GM18861 (cell line): ENCODE data around the gene TMEM238L.

Experiments
- ATAC-seq: cut with Tn5 transposase; IDR thresholded peaks from one replicate; pipeline ENCODE4 v1.9.1; 2021; ENCODE audit not compliant: unreplicated experiment

Gene TMEM238L

DNA sequence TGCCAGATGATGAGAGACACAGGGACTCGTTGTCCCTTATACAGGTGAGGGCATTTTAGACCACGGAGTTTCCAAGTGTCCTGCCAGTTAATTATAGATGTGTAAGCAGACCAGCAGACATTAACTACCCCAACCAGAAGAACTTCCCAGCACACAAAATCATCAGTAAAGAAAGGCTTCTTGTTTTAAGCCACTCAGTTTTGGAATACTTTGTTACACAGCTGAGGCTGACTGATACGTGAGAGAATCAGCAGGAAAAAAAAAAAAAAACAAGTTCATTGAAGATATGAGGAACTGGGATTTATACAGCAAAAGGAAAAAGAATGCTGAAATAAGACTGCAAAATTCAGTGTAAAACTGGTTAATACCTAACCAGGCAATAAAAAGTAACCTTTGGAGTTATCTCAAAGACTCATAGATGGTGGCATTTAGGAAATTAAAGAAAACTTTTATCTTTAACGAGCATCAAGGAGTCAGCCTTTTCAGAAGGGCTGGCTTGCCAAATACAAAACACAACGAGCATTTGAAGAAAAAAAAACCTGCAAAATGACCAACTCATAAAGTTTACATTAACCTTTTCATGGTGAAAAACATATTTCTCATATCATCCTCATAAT is 28.1 kb downstream of the TMEM238L start:
- no peak for ATAC-seq

DNA sequence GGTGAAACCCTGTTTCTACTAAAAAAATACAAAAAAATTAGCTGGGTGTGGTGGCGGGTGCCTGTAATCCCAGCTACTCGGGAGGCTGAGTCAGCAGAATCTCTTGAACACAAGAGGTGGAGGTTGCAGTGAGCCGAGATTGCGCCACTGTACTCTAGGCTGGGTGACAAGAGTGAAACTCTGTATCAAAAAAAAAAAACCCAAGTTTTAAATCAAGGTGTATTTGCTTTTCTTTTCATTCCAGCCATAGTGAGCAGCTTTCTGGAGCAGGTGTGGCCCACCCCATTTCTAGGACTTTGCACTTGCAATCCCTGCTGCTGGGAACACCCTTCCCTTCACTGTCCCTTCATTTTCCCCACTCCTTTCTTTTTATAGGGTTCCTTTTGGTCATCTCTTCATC is 28.8 kb downstream of the TMEM238L start:
- no peak for ATAC-seq

DNA sequence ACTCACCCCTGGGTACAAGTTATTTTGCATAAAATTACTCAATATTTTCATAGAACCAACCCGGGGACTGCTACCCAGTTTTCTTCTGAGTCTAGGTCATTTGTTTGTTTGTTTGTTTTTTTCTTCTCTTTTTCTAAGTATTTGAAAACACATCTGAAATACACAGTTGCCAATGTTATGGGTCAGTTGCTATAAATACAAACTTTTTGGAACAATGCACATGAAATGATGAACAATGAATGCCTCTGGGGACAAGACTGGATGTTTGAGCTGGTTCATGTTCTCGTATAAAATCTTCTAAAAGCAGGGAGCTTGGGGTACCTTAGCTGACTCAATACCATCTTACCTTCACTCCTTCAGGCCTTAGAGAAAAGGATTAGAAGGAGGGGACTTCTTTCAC is 30.5 kb downstream of the TMEM238L start:
- no peak for ATAC-seq

DNA sequence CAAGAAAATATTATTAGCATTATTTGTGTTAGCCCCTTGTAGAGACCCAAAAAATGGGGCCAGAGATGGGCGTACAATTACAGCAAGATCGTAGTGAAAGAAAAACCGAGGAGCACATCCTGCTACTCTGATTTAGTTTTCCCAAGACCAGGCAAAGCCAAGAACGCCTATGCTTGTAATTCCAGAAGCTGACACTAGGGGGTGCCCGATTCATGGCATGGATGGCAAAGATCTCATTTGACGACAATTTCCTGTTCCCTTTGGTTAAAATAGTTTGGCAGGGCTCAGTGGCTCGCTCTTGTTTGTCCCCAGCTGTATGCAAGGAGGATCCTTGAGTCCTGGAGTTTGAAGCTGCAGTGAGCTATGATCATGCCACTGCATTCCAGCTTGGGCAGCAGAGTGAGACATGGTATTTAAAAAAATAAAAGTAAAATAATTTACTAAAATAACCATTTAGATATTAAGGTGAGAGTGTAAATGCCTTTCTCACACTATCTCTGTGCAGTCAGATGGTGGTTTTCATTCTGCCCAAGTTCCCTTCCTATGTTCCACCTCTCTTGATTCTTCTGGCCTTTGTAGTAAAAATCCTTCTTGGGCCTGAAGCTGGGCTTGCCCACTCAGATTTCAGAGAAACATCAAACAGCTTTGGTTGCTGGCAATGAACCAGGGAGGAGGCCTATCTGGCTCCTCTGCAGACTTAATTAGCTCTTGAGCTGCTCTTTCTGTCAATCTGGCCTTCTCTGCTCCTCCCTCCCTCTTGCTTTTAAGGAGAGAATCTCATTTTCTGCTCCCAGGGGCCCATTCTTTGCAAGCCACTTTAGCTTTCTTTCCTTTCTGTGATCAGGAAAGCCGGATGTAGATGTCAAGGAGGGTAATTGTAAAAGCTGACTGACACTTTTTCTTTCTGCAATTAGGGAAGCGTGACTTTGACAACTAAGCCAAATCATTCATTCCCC is 31.2 kb downstream of the TMEM238L start:
- ATAC-seq, result no peak

DNA sequence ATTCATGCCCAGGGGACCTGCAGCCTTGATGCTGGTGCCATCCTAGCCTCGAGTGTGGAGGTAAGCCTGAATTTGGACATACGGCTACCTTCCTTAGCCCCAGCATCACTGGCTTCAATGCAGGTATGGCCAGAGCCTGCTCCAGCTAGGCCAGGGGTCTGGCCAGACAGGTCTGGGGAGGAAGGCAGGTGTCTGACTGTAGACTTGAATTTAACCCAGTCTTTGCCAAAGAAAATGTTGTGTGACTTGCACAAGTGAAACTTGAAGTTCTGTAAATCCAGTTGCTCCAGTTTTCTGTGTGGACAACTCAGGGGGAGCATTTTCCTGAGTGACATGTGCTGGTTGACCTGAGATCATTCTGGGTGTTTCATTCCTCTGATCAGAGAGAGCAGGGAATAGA is 32.8 kb downstream of the TMEM238L start:
- ATAC-seq, result no peak

DNA sequence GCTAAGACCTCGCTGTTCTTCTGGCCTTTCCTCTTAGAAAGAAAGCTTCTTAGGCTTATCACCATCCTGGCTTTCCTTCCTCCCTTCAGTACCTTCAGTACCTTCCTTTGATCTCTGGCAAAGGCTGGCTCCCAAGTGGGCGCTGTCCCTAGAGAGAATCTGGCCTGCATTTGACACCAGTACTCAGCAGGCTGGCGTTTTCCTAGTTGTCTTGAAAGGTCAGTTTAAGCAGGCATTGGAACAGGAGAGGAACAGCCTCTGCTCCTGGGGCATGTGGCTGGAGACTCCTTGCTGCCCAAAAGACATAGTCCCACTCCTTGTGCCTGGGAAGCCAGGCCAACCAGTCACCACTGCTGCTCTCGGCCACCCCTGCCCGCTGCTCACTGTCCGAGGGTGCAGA is 34.1 kb downstream of the TMEM238L start:
- no peak for ATAC-seq

DNA sequence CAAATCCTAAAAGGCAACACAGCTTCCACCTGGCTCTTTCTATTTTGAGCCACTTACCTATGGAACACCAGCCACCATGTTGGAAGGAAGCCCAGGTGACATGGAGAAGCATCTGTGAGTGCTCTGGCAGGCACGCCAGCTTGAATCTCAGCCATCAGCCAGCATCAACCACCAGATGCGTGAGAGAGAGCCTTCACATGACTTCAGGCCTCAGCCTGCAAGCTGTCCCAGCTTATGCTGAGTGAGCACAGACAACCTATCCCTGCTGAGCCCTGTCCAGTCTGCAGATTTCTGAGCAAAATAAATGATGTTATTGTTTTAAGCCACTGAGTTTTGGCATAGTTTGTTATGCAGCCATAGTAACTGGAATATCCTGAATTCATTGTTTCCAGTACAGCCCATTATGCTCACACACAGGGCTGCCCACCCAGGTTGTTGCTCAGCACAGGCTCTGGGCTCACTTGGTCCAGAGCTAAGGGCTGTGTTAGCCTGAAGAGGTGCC is 35.1 kb downstream of the TMEM238L start:
- ATAC-seq, result no peak

DNA sequence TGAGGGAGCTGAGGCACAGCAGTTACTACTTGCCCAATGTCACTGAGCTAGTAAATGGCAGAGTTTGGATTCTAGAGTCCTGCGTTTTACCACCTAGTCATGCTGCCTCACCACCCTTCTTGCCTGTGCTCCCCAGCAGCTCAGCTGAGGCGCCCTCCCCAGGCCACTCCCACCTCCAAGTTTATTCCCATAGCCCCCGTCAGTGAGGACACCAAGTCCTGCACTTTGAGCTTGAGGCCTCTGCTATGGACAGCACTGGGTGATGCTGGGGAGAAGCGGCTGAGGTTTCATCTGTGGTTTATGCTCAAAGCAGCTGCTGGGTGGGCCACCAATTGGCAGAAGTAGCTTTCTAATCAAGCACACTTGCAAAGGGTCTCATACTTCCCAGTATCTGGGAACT is 36.7 kb downstream of the TMEM238L start:
- no peak for ATAC-seq

DNA sequence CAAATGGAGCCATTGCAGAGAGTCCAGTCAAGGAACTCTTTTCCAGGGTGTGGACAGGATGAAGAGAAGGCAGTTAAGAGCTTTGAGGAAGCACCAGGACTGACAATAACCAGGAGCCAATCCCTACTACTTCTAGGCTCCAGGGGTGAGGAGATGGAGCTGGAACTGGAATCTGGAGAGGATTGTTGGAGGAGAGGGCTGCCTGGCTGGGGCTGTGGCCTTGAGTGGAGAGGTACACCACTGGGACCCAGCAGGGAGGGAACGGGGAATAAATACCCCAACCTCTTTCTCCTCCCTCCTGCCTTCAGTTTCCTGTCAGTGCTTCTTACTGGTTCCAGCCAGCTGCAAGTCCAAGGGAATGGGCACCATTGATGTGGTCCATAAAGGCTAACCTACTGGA is 41.9 kb downstream of the TMEM238L start:
- no peak for ATAC-seq

DNA sequence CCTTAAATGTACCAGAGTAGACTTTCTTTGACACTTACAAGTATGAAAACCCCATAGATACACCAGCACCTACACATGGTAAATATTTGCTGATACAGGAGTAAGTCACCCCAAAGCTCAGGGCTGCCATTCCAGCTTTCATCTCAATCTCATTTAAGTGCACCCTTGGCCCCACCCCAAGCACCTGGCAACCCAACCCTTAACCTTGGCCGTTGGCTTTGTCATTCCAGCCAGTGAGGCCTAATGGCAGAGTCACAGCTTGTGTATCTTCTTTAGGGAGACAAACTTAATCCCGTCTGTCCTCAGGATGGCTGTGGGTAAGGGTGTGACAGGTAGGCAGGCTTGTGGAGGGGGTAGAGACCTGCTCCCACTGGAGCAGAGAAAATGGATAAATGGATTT is 42.6 kb downstream of the TMEM238L start:
- ATAC-seq, result no peak

DNA sequence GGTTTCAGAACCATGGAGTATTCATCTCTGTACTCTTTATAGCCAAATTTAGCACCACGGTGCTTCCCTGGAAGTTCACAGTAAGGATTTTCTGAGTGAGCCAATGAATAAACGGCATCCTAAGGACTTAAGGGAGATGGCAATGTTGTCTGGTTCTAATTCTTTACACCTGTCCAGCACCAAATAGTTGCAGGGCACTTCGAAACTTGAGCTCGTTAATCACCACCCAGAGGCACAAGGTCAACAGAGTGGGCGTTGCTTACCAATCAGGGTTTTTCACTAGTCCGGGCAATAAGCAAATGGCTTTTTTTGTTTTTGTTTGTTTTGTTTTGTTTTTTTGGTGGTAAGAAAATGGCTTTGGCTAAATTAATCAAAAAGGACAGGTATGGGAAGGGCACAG is 45.8 kb downstream of the TMEM238L start:
- ATAC-seq, result no peak

DNA sequence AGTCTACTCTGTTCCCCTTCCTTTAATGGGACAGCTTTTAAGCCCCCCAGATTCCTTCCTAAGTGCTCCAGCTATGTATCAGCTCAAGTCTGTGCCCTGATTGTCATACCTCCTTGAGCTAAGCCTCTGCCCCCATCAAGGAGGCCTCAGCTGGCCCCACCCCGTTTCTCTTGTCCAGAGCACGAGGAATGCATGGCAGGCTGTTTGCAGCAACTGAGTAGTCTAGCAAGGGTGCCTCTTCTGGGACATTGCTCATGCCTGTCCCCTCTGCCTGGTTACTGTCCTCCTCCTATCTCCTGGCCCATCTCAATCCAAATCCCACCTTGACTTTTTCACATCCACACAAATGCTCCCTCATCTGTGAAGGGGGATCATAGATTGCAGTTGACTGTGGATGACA is 46.3 kb downstream of the TMEM238L start:
- no peak for ATAC-seq

DNA sequence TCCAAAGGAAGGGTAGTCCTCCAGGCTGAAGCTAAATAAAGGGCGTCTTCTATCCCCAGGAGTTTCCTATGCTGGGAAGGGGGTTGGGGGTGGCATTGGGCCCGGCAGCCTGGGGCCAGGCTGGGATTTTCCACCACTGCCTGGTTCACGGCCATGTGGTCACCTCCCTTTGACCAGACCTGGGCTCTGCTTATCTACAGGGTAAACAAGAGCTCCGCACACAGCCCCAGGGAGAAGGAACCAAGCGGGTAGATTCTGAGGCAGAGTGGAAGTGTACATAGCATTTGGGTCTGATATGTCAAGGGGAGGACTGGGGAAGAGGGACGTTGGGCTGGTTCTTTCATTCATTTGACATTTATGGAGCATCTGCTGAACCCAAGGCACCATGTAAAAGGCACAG is 46.8 kb downstream of the TMEM238L start:
- no peak for ATAC-seq

DNA sequence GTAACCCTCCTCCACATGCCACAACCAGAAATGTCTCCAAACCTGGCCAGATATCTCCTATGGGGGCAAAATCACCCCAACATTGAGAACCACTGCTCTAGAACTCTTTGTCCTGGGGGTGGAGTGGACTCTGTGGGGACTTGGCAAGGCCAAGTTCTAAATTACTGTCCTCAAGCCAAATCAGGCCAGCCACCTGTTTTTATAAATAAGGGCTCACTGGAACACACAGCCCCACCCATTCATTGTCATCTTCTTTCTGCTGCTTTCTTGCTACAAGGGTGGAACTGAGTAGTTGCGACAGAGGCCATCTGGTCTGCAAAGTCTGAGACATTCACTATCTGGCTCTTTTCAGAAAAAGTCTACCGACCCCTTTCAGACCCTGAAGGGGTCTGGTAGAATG is 47.3 kb downstream of the TMEM238L start:
- no peak for ATAC-seq

DNA sequence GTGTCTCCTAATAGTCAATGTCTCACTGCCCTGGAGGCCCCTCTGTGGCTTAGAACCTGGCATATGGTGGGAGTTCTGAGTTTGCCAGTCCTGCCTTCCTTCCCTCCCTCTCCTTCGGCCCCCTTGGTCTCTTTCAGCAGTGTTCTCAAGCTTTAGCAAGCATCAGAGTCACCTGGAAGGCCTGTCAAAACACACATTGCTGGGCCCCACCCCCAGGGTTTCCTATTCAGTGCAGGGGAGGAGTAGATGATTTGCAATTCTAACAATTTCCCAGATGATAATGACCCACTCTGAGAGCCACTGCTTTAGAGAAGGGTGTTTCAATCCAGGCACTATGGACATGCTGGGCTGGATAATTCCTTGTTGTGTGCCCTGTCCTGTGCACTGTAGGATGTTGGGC is 47.7 kb downstream of the TMEM238L start:
- no peak for ATAC-seq

DNA sequence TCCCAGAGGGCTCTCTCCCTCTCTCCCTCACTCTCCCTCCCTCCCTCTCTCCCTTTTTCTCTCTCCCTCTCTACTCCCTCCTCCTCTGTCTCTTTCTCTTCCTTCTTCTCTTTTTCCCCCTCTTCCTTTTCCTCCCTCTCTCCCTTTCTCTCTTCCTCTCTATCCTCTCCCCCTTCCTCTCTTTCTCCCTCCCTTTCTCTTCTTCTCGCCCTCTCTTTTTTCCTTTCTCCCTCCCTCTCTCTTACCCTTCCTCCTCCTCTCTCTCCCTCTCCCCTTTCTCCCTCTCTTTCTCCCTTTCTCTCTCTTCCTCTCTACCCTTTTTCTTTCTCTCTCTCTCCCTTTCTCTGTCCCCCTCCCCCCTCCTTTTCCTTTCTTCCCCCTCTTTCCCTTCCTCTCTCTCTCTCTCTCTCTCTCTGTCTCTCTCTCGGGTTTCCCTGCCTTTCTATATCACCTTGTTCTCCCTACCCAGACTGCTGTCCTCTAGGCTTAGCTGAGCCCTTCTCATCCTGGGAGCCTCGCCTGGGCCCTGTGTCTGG is 48.2 kb downstream of the TMEM238L start:
- no peak for ATAC-seq

DNA sequence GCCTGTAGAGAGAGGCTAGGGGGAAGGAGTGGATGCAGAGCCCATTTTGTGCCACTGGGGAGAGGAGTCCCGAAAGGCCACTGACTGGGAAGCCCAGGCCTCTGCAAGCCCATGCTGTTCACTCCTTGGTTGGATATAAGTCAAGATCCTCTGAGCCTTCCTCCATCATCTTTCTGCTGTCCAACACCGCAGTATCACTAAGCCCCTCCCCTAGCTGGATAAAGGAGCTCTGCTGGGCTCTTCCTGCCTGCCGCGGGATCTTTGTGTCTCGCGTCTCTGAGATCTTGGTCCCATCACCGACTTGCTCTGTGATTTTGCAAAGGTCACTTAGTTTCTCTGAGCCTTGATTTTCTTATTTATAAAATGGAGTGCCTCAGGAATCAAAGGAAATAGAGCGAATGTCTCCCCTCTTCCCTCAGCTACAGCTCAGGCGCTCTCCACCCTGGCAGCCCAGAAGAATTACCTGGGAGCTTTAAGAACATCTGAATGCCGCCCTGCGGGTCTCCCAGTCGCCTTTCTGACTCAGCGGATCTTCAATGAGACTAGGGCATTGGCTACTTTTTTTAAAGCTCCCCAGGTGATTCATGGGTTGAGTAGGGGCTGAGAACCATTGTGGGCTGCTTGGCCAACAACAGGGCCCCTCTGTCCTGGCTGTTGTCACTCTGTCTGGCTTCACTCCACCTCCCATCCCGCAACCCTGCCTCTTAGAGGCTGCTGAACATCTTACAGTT is 48.9 kb downstream of the TMEM238L start:
- ATAC-seq, result no peak

DNA sequence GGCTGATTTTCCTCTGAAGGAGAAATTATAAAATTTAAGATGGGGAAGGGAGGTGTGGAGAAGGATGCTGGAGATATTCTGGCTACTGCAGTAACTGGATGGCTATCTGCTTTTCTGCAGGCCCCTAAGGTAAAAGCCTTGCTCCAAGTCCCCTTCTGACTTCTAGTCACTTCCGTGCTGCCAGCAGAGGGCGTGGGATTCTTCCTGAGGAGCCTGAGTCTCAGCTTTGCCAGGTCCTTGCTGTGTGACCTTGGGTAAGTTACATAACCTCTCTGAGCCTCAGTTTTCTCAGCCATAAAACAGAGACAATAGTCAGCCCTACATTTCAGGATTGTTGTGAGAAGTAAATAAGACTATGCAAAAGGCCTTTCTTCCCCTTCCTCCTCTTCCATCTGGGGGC is 49.8 kb downstream of the TMEM238L start:
- no peak for ATAC-seq

DNA sequence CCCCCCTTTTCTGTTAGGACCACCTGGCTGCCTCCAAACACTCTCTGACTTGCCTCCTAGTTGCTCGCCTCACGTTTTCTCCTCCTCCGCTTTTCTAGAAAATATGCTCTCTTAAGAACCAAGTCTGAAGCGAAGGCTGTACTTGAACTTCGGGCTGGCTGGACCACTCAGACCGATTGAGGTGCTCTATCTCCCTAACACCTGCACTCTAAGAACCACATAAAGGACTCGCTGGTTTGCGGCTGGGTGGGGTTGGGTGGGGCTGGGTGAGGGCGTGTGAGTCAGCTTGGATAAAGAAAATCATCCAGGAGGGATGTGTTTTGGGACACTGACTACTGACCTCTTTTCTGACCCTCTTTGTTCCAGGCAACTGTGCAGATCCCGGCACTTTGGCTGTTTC is 51.2 kb downstream of the TMEM238L start:
- no peak for ATAC-seq

DNA sequence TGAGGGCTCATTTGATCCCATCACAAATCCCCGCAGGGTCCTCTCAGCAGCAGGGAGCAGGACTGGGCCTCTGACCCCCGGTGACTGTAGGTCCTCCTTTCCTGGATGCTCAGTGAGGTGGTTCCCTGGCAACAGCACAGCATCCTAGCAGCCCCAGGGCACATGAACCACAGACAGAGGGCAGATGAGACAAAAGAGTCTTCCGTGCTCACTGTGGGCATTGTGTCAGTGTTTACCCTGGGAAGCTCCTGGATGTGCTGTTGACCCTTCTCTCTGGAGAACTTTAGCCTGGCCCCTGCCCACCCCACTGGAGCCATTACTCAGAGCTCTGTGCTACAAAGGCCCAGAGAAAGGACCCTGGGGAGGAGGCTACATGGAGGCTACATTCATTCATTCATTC is 52.3 kb downstream of the TMEM238L start:
- ATAC-seq, result no peak

DNA sequence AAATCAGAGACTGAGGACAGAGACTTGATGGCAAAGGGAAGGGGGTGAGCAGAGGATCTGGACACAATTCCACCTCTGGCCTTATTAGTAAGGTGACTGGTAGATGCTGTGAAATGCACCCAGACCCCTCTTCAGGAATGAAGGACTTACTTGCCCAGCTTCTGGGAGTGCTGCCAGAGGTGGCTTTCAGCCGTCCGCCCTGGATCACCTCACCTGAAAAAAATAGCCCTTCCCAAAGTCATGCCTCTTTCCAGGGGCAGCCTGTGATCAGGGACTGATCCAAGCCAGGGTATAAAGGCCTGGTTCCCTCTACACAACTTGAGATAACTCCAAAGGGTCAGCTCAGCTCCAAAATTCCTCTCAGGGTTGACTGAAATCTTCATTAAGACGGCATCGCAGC is 53.7 kb downstream of the TMEM238L start:
- no peak for ATAC-seq
